ENCODE results near the gene TMEM144.

DNA sequence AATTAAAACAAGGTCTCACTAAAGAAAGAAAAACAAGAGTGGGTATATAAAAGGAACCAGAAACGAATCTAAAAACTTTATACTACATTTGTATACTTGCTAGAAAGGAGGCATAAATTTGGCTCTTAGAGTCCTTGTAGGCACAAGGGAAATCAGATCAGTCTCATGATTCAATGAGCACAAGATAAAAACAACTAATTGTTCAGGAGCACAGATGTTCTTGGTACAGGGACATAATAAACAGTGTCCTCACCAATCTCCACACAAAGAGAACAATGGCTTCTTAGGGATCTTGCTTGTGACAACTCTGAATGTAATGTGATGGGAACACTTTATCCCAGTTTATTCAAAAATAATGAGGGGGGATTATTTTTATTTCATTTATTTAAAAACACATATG, 28.3 kb downstream of the TMEM144 start:
- TF ChIP-seq POLR2A (IDR thresholded peaks at IDR 0.05; ENCODE audit: low read depth, low read length), result no peak
- no peak for TF ChIP-seq TAF1 (IDR thresholded peaks at IDR 0.05; ENCODE audit: borderline replicate concordance, low read depth, low read length)
